Left lung (tissue), 10 donors: ENCODE data around the gene MXRA5. TPM values are rescaled to one million over a fixed set of nuclear protein-coding genes. Genes with fewer than 3 reads are reported as not detected.

Experiments used
- ATAC-seq: fragments of 200-7000 bp; cut with Tn5 transposase; one replicate; pipeline ENCODE4 v1.9.1; 2020; ENCODE audit warnings: moderate library complexity
- DNase-seq, 4 donors: peaks; one replicate each; pipeline ENCODE4 v3.0.0-alpha.2; 2013 to 2020
- H3K27ac ChIP-seq, 2 donors: fragments of 200-600 bp; sonication (generic) in 1 of 2; one replicate each; pipeline versions ENCODE4 v1.5.0 to v1.8.0; 2020 to 2021
- H3K27me3 ChIP-seq, 2 donors: fragments of 200-600 bp; sonication (generic) in 1 of 2; one replicate each; pipeline versions ENCODE4 v1.5.0 to v1.8.0; 2020 to 2021
- H3K36me3 ChIP-seq, 2 donors: fragments of 200-600 bp; sonication (generic) in 1 of 2; one replicate each; pipeline versions ENCODE4 v1.5.0 to v1.8.0; 2020 to 2021
- H3K4me1 ChIP-seq, 2 donors: fragments of 200-600 bp; one replicate each; pipeline ENCODE4 v1.8.0; 2021
- H3K4me3 ChIP-seq, 2 donors: fragments of 200-600 bp; sonication (generic) in 1 of 2; one replicate each; pipeline versions ENCODE4 v1.5.0 to v1.8.0; 2020 to 2021; ENCODE audit warnings: mild to moderate bottlenecking in 1 of 2
- H3K9me3 ChIP-seq, 2 donors: fragments of 200-600 bp; sonication (generic) in 1 of 2; one replicate each; pipeline versions ENCODE4 v1.5.0 to v1.8.0; 2020 to 2021
- intact Hi-C, 2 donors: fragments of 100-400 bp; cut with DNase I; formaldehyde crosslinking; loops; one replicate each; pipeline versions ENCODE4 v1.11.2 to v1.14.2; 2022
- polyA plus RNA-seq, 6 donors: library from polyadenylated mRNA; unstranded; fragments of 120-200 nt; gene quantifications; one replicate each; pipeline ENCODE4 v1.2.1, GENCODE V29; 2013; ENCODE audit not compliant: insufficient read length in 6 of 6
- total RNA-seq, 2 donors: library from RNA; stranded (reverse); fragmentation: NEBNext Ultra II Directional; extraction: Animal tissue kit (Norgen Biotek cat#: 25700); gene quantifications; one replicate each; pipeline ENCODE4 v1.2.1, GENCODE V29; 2021
- TF ChIP-seq, protein P1 (sequence below), 2 donors: fragments of 200-600 bp; sonication (generic) in 1 of 2; IDR thresholded peaks; one replicate each; pipeline versions ENCODE4 v1.5.0 to v1.8.0; 2021; ENCODE audit warnings: antibody characterized with exemption in 2 of 2
- donor health status: DM: no; HTN: yes; CAD: no.
- donor health status: DM: no; HTN: no; CAD: no.

Gene MXRA5
- total and polyA plus RNA-seq, 8 donors, result 0.14 to 51.7 (median 0.75) TPM

GRCh38 chrX:3326681-3327080 lies 19.8 kb downstream of the MXRA5 start:
- intact Hi-C loops, result no loop called here
- H3K27me3 ChIP-seq, result no peaks in the 10 kb centered on the region
- no peak for DNase-seq
- no peaks in the 10 kb centered on the region for H3K9me3 ChIP-seq
- H3K27ac ChIP-seq, result no peak overlapping the region
- H3K4me1 ChIP-seq, result no peaks in the 10 kb centered on the region
- ATAC-seq, result no peak
- H3K4me3 ChIP-seq, result no peak overlapping the region
- TF ChIP-seq, protein P1, sequence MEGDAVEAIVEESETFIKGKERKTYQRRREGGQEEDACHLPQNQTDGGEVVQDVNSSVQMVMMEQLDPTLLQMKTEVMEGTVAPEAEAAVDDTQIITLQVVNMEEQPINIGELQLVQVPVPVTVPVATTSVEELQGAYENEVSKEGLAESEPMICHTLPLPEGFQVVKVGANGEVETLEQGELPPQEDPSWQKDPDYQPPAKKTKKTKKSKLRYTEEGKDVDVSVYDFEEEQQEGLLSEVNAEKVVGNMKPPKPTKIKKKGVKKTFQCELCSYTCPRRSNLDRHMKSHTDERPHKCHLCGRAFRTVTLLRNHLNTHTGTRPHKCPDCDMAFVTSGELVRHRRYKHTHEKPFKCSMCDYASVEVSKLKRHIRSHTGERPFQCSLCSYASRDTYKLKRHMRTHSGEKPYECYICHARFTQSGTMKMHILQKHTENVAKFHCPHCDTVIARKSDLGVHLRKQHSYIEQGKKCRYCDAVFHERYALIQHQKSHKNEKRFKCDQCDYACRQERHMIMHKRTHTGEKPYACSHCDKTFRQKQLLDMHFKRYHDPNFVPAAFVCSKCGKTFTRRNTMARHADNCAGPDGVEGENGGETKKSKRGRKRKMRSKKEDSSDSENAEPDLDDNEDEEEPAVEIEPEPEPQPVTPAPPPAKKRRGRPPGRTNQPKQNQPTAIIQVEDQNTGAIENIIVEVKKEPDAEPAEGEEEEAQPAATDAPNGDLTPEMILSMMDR (IDR thresholded peaks at IDR 0.05), result no peak
- no peaks in the 10 kb centered on the region for H3K36me3 ChIP-seq

GRCh38 chrX:3320471-3321046 lies 25.9 kb downstream of the MXRA5 start:
- no peaks in the 10 kb centered on the region for H3K9me3 ChIP-seq
- ATAC-seq (no peak), DNase-seq (no peak)
- H3K36me3 ChIP-seq, result no peaks in the 10 kb centered on the region
- H3K4me3 ChIP-seq, result no peak overlapping the region
- H3K27me3 ChIP-seq, result no peaks in the 10 kb centered on the region
- intact Hi-C loops, result no loop called here
- no peak overlapping the region for H3K27ac ChIP-seq
- TF ChIP-seq, protein P1 (IDR thresholded peaks at IDR 0.05), result no peak
- no peaks in the 10 kb centered on the region for H3K4me1 ChIP-seq

DNA sequence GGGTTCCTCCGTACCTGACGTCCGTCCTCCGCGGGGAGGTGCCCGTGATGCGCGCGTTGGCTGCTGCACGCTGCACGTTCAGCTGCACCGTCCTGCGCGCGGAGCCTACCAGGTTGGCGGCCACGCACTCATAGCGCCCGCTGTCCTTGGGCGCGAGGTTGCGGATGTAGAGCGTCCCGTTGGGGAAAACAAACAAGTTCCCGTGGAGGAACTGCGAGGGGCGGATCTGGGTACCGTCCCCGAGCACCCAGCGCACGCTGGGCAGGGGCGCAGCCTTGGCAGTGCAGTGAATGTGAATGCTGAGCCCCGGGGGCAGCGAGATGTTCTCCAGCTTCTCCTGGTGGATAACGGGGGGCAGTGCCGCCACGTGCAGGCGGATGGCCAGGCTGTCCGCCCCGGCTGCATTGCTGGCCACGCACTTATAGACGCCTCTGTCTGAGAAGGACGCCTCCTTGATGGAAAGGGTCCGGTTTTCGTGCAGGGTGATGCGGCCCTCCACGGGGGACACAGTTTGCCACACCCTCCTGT lies 29.2 kb downstream of the MXRA5 start:
- DNase-seq (no peak), ATAC-seq (no peak)
- no peak overlapping the region for H3K4me3 ChIP-seq
- no peaks in the 10 kb centered on the region for H3K27me3 ChIP-seq
- no peak overlapping the region for H3K27ac ChIP-seq
- H3K4me1 ChIP-seq, result no peaks in the 10 kb centered on the region
- intact Hi-C loops, result no loop called here
- TF ChIP-seq, protein P1 (IDR thresholded peaks at IDR 0.05), result no peak
- no peaks in the 10 kb centered on the region for H3K36me3 ChIP-seq
- H3K9me3 ChIP-seq, result no peaks in the 10 kb centered on the region

GRCh38 chrX:3312109-3312508 lies 34.3 kb downstream of the MXRA5 start:
- intact Hi-C loops, result no loop called here
- Histone ChIP-seq H3K27me3 (no peaks in the 10 kb centered on the region), H3K27ac (no peak overlapping the region), H3K36me3 (no peaks in the 10 kb centered on the region), H3K4me1 (no peaks in the 10 kb centered on the region), H3K9me3 (no peaks in the 10 kb centered on the region), H3K4me3 (no peak overlapping the region)
- TF ChIP-seq, protein P1 (IDR thresholded peaks at IDR 0.05), result no peak
- DNase-seq, result no peak
- ATAC-seq, result no peak

DNA sequence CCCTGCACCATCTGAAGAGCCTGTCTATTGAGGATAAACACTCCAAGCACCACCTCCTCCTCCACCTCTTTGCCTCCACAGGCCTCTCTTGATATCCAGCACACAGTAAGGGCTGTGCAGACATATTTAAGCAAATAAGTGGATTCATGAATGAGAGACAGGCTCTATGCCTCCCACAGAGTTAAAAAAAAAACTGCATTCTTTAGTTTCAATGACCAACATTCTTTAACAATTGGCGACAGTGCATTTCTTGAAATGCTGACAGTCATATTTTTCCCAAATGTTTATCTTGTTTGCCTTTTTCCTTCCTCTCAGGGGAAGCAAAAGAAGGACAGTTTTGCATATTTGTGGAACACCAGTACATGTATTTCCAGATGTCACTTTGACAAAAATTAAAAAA lies 38.6 kb downstream of the MXRA5 start:
- Histone ChIP-seq H3K27me3 (no peaks in the 10 kb centered on the region), H3K36me3 (no peaks in the 10 kb centered on the region), H3K4me3 (no peak overlapping the region), H3K9me3 (no peaks in the 10 kb centered on the region), H3K4me1 (no peaks in the 10 kb centered on the region), H3K27ac (no peak overlapping the region)
- intact Hi-C loops, result no loop called here
- ATAC-seq, result no peak
- DNase-seq, result no peak
- TF ChIP-seq, protein P1 (IDR thresholded peaks at IDR 0.05), result no peak
